Stimulated activated CD8-positive, alpha-beta memory T cell treated with anti-CD3 and anti-CD28 coated beads, Interleukin-12 subunit alpha, Interleukin-12 subunit beta, amount 100 ng/mL, for 24 hours (primary cell): ENCODE data around the gene EMC9.
A peak's percentile ranks its signal among the peaks of the same experiment; 100 is the strongest.

ENCODE experiments used
- DNase-seq: peaks from one replicate; pipeline ENCODE4 v3.0.0-alpha.2; 2020; ENCODE audit errors: extremely low read depth

EMC9 gene, protein sequence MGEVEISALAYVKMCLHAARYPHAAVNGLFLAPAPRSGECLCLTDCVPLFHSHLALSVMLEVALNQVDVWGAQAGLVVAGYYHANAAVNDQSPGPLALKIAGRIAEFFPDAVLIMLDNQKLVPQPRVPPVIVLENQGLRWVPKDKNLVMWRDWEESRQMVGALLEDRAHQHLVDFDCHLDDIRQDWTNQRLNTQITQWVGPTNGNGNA

DNA sequence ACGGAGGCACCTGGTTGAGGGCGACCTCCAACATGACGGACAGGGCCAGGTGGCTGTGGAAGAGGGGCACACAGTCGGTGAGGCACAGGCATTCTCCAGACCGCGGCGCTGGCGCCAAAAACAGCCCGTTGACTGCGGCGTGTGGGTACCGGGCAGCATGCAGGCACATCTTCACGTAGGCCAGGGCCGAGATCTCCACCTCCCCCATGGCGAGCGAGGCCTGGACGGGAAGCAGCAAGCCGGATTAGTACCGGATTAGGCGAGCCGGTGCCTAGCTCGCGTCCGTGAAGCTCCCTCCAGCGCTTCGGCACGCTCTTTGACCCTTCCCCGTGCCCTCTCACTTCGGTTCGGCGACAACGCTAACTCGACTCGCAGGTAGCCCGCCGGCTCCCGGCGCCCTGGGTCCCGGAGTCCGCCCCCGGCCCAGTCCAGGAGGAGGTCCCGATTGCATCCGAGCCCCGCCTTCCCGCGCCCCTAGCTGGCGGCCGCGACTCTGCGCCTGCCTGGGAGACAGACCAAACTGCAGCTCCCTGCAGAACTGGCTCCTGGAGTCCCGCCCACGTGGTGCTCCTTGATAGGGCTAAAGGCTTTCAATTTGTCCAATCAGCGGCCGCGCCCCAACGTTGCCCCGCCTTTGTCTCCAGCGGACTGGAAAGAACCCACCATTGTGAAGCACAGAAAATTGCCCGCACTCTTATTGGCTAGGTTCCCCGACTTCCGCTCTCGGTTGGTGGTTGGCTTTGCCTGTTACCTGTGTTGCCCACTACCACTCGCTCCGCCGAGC is at the start of gene EMC9:
EMC9 (minus strand) TSS at position 495 of the 784 bp plus-strand sequence; CDS start at position 208, 287 bp downstream.
- DNase-seq, result peak; percentile 98

DNA sequence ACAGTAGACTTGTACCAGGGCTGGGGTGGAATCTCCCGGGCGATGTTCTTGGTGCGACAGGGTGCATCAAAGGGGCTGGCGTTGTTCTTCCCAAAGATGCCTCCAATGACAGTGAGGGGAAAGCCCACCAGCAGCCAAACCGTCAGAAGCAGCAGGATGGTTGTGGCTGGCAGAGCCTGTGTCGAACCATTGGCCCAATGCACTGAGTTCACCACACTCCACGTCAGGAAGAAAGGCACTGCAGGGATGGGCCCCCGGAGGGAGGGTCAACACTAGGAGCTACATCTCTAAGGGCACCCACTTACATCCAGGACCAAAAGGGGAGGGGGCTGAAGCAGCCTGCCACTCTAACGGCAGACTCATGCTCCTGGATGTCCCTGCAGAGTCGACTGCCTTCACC is 49.0 kb upstream of the EMC9 start:
- no peak for DNase-seq

DNA sequence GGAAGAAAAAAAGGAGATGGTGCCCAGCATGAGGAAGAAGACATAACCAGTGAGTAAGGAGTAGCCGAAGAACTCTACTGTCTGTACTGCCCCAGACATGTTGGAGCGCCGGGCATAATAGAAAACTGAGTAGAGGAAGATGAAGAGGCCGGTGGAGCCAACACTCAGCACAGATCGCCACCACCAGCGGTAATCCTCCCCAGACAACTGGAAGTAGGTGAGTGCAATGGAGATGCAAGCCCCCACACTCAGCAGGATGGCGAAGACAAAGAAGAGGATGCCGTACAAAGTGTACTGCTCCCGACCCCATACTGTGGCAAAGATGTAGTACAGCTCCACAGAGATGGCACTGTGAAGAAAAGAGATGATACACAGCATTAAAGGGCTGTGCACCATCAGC is 48.1 kb upstream of the EMC9 start:
- DNase-seq, result no peak

DNA sequence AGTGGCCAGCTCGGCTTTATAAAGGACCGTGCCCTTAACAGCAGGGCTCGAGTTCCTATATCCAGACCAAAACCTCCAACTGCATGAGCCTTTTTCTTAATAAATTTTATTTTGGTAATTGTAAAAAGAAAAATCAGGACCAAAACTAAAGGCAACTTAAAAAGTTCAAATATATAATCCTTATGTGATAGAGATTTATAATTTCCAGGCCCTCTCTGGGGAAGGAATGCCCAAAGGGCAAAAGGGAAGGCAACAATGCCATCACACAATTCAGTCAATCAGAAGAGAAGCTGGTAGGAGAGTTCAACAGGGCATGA is 47.6 kb upstream of the EMC9 start:
- DNase-seq, result no peak

DNA sequence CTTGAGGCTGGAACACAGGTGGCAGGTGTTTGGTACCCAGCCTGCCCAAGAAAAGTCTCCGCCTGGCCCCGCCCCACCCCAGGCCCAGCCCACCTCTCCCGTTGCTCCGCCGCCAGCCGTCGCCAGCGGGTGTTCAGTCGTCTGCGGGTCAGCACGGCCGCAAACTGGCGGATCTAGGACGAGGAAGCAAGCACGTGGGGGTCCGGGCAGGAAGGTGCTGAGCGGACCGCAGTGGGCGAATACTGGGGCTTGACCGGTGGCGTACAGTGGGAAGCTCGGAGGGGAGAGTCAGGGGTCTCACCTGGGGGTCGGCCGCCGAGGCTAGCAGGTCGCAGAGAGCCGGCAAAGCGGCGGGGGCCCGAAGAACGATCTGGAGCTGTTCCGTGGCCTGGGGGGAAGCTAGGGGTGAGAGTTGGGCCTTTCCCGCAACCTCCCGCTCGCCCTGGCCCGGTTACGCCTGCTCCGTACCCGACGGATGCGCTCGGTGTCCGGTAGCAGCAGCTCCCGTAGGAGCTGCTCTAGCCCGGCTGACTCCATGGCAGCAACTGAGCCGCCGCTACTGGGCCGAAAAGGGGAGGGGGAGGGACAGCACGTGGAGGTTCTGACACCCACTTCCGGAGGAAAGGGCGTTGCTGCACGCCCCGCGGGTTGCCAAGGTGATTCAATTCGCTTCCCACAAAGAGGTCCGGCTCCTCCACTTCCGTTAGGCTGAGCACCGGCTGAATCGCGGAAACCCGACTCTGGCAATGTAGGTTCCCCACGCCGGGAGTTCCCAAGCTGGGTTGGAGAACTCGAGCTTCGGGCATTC is 47.1 kb upstream of the EMC9 start, which contains the start of gene IPO4:
IPO4 (minus strand) TSS at position 566 of the 808 bp plus-strand sequence; CDS start at position 537, 29 bp downstream.
- peak; percentile 92 for DNase-seq

DNA sequence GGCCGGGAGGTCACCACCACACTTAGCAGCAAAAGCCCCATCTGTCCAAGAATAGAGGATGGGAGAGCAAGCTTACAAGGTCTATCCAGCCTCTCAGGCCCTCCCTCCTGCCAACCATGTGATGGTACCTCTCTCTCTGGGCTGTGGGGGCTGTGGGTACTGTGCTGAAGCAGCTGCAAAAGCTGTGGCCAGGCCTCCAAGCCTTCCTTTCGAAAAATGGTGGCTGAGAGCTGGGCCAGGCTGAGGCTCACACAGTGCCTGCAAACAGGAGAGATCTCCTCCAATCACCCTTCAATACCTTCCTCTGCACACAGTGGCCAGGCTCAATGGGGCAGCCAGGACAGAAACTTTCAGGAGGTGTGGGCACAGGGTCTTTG is 46.1 kb upstream of the EMC9 start:
- no peak for DNase-seq

DNA sequence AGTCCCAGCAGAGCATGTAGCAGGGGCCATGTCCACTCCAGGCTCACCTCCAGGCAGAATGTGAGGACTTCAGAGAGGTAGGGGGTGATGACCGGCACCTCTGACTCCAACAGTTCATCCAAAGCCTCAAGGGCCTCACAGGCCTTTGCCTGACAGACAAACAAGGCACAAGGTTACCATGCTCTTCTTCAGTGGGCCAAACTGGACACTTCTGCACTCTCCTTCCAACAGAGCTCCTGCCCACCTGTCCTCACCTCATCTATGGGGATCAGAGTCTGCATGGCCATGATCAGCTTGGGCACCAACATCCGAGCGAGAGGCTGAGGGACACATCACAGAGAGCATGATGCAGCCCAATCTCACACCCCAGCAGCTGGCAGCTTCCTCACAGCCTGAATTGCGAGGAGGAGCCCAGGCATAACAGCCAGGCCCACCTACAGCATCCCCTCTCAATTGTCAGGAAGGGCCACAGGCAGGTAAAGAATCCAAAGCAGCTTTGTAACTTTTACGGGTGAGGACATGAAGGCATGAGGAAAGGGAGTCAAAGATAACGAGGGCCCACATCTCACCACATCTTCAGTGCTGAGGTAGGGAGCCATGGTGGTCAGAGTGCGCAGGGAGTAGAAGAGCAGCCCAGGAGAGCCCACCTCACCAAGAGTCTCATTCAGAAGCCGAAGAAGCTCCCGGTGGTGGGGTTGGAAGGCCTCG is 45.6 kb upstream of the EMC9 start:
- DNase-seq, result no peak

DNA sequence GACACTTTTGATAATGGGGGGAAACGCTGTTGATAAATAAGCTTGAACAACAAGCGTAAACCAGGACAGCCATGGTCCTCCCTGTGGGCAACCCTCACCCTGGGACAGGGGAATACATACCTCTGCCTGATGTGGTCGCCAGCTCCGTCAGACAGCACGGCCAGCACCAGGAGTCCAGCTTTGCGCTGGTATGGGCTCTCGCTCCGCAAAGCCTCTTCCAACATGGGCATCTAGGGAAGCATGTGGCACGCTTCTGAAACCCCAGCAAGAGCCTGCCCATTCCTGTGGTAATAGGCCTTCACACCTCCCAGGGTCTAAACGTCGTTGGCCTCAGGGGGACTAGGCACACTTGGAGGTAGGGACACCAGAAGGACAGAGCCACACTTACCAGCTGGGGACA is 44.4 kb upstream of the EMC9 start:
- no peak for DNase-seq

DNA sequence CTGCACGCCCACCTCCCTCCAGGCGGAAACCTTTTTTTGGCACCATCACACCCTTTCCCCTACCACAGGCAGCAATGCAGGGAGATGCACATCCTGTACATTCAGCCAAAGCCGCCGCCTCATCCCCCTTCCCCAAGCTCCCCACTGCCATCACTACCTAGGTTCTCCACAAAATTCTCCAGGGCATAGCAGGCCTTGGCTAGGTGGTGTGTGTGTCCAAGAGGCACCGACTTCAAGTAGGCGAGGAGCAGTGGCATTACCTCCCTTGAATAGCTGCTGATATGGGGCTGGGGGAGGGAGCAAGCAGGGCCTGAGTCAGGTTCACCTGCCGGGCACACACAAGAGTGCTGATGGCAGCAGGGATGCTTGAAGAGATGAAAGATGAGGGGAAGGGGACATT is 43.6 kb upstream of the EMC9 start:
- DNase-seq, result no peak

DNA sequence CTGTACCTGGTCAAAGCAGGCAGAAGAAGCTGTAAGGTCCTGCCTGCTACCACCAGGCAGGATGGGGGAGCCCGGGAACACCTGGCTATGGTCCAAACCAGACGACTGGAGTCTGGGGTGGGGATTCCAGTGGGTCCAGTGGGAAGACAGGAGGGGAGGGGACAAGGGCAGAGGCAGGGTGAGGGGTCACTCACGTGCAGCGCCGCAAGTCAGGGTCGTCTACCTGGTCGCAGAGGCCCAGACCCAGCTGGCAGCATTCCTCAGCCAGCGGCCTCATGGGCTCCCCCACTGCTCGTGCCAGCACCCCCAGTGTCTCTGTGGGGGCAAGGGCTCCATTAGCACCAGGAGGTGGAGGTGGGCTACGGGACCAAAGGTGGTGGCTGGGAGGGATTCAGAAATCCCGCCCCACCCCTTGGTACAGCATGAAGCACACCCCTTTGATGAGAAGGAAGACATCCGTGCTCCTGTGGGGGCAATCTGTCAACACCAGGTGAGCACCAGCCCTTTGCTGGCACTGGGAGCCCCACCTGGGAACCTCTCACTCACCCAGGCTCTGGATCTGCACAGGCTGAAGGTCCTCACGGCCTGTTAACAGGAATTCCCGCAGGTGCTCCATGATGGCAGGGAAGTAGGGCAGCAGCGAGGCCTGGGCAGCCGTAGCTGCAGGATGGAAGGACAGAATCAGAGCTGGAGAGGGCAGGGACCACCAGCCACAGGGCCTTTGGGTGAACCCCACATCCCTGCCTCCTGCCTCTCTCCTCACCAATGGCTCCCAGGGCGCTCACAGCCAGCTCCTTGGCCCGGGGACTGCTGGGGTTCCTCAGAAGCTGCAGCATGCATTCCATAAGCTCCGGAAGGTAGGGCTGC is 42.9 kb upstream of the EMC9 start:
- DNase-seq, result no peak

DNA sequence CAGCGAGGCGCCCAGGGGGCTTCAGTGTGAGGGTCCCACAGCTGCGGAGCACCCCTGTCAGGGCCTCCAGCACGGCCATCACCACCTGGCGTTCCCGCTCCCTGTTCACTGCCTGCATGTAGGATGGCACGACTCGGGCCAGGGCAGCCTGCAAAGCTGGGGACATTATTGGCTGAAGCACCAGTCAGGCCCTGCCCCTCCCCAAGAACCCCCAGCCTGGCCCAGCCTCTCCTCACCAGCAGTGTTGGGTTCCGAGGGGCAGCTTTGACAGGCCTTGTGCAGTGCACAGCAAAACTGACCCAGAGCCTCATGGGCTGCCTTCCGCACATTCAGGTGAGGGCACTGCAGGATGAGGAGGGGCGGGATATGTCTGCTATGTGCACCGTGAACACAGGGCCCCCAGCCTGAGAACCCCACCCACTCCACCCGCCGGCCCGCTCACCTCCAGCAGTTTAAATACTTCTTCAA is 41.7 kb upstream of the EMC9 start:
- DNase-seq, result no peak

DNA sequence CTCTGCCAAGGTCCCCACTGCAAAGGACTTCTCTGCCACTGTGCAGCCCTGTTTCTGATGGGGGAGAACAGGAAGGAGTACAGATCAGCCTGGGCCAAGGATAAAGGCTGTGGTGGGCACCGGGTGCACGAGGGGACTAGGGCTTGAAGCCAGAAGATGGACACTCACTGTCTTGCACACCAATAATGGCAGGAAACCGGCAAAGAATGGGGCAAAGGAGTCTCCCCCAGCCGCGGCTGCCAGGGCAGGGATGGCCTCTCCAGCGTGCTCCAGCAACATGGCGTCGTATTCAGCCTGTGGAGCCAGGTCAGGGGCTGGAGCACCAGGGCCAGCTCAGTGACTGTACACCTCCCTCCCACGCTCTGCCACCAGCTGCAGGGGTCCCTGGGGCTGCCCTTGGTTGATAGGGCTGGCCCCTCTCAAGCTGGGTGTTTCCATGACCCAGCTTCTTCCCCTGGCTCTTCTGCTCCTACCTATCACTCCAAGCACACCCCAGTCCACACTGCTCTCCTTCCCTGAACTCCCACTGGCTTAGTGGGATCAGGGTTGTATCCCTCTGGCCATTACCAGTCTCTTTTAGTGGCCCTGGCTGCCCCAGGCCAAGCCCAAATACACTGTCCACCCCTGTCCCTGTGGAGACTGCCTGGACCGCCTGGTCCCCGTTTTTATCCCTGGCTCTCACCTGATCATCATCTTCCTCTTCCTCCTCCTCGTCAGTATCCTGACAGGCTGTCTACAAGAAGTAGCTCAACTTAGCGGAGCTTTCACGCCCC is 40.9 kb upstream of the EMC9 start:
- DNase-seq, result no peak

DNA sequence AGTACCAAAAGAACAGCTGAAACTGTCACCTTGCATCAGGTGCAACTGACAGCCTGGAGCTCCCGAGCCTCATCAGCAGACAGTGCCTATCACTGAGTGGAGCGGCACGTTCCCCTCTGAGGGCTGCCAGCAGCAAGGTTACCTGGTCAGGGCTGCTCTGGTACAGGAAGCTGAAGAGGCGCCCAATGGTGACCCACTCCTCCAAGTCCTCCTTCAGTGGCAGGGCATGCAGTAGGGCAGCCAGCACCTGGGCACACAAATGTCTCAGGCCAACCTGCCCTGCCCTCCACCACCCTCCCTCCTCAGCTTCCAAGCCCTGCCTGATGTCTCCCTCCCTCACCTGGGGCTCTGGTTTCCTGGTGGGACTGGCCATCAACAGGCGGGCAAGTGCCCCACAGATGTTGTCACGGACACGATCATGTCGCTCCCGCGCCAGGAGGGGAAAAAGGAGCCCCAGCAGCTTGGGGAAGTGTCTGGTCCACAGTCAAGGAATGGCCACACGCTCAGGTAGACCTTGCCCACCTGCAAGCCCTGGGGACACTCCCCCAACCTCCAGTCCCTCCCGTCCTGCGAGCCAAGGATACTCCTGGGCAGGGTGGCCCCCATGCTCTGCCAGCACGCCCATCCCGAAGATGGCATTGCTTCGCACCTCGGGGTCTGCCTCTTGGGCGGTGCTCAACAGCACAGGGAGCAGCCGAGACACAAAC is 40.1 kb upstream of the EMC9 start:
- no peak for DNase-seq

DNA sequence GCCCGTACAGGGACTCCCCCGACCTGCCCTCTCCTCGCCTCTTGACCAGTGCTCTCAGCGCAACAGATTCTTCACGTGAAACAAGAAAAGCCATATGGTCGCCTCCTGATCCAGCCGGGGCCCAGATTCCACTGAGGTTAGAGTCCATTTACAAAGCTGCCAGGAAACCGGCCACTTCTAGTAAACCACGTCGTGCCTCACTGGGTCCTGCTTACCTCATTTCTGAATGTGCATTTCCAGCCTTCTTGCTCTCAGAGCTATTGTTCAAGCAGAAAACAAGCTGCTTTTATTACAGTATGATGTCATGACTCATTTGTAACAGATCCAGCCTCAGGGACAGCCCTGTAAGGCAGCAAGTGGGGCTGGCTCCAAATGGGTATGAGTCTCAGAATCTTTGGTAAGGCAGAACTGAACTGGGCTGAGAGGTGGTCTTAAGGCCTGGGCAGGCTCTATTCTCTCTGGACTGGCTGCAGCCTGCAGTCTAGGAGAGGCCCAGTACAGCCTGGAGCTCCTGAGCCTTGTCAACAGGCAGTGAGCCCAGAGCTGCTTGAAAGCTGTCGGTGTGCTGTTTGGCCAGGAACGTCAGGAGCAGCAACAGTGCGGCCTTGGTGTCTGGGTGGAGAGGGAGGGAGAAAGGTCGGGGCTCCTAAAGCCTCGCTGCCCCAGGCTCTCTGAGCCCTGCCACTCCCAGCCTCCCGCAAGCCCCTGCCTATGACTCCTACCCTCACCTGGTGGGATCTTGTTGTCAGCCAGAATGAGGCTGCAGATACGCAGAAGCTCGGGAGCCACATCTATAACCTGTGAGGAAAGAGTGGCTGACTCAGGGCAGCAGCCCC is 38.8 kb upstream of the EMC9 start:
- no peak for DNase-seq

DNA sequence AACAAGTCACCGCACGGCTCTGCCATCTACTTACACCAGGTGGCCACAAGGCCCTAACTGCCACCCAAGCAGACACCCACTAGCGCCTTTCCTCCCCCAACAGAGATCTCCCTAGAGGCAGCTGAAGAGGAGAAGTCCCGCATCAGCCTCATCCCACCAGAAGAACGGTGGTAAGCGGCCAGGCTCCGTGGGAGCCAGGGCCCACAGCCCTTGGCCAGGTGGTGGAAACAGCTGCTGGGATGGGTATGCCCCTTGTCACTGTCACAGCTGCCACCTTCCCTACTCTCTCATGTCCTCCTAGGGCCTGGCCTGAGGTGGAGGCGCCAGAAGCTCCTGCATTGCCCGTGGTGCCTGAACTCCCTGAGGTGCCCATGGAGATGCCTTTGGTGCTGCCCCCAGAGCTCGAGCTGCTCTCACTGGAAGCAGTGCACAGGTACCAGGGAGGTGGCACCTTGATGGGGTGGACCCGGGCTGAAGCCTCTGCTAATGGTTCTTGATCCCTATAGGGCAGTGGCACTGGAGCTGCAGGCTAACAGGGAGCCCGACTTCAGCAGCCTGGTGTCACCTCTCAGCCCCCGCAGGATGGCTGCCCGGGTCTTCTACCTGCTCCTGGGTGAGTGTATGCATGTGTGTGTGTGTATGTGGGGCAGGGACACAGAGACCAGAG is 38.0 kb upstream of the EMC9 start:
- DNase-seq, result no peak

DNA sequence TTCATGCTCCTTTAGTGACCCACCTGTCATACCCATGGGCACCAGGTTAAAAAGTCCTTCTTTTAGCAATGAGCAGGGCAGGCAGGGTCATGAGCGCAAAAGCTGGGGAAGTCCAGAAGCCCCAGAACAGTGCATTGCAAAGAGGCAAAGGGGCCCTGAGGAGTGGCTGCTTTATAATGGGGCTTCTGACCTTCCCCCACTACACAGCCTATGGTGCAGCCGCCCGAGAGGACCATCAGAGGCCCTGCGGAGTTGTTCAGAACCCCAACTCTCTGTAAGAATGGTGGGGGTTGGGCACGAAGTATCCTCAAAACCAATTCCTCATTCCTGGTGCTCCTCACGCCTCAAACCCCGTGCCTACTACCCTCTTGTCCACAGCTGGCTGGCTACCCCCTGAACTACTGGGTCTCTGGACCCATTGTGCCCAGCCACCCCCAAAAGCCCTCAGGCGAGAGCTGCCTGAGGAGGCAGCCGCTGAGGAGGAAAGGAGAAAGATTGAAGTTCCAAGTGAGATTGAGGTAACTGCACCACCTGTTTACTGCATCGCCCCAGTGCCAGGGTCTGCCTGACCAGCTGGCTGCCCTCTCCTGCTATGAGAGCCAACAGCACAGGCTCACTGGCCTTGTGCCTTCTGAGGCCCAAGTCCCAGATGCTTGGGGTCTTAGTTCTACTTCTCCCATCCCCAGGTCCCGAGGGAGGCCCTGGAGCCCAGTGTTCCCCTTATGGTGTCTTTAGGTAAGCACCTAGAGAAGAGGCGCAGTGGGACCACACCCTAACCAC is 37.2 kb upstream of the EMC9 start:
- DNase-seq, result no peak

DNA sequence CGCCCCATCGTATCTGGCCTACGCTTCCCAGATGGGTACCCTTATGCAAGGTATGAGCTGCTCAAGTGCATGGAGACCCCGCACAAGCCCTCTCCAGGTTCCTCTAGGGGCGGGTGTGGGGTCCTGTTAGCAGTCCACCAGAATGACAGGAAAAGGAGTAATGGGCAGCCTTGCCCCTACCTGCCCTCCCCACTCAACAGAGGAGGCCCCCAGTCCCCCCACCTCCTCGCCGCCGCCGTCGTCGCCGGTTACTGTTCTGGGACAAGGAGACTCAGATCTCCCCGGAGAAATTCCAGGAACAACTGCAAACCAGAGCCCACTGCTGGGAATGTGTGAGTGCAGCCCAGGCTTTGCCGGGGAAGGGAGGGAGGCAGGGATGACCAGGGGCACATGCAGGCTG is 36.5 kb upstream of the EMC9 start:
- no peak for DNase-seq
